T-helper 2 cell treated with Interferon-gamma antibody and Interleukin-4, amounts not matched to agents 100 ng/mL and 5 ng/mL, for 36 hours (primary cell): ENCODE data around the gene QRFP. TPM values are rescaled to one million over a fixed set of nuclear protein-coding genes. Genes with fewer than 3 reads are reported as not detected.

Source experiments
- intact Hi-C: fragments of 100-400 bp; cut with micrococcal nuclease; formaldehyde crosslinking; loops from one replicate; pipeline ENCODE4 v1.15.1; 2023
- total RNA-seq: library from RNA; stranded (reverse); gene quantifications from 2 replicates; pipeline ENCODE4 v1.2.3, GENCODE V29; 2022

QRFP gene
- total RNA-seq, 1 donor from 2014 or later: not detected

GRCh38 chr9:130891688-130892476, 4.7 kb downstream of the QRFP start:
- intact Hi-C loops: no loop called here

DNA sequence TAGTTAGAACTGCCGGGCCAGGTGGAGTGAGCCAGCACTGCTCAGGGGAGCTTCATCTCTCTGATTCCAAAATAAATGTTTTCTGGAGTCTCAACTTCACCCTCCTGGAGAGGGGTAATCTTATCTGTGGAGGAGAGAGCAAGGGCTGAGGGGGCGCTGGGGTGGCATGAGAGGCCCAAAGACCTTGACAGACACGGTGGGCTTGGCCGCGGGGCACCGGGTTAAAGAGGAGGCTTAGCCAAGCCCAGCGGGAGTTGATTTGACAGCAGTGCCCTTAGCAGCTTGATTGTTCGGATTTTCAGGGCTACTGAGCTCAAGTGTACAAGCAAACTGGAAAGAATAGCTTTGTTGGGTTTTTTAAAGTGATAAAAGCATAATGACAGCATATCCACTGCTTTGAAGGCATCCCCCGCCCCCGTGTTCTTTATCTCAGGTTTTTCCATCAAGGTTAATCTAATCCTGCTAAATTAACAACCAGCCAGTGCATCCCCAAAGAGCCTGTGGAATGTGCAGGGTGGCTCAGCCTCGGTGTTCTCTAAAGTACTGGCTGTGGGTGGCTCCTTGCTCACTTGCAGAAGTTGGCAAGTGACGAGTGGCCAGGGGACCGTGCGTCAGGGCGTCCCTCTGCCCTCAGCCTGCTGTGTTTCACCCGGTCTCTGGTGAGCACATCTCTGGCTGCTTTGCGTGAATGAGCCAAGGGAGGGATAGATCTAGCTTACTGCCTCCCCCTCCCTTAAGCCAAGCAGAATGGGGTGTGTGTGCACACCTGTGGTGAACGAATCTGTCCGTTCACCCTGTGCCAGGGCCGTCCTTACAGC, 5.5 kb downstream of the QRFP start:
- intact Hi-C loops: no loop called here

- intact Hi-C loops: no loop called here
Measured at GRCh38 chr9:130890124-130890523, 6.5 kb downstream of the QRFP start.

GRCh38 chr9:130888146-130888885, 8.3 kb downstream of the QRFP start:
- intact Hi-C loops: no loop called here

GRCh38 chr9:130887494-130888144, 9.0 kb downstream of the QRFP start:
- intact Hi-C loops: no loop called here

DNA sequence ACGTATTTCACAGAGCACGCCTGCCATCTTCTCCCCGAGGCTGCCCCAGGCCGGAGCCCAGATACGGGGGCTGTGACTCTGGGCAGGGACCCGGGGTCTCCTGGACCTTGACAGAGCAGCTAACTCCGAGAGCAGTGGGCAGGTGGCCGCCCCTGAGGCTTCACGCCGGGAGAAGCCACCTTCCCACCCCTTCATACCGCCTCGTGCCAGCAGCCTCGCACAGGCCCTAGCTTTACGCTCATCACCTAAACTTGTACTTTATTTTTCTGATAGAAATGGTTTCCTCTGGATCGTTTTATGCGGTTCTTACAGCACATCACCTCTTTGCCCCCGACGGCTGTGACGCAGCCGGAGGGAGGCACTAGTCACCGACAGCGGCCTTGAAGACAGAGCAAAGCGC, 9.6 kb downstream of the QRFP start:
- intact Hi-C loops: no loop called here

DNA sequence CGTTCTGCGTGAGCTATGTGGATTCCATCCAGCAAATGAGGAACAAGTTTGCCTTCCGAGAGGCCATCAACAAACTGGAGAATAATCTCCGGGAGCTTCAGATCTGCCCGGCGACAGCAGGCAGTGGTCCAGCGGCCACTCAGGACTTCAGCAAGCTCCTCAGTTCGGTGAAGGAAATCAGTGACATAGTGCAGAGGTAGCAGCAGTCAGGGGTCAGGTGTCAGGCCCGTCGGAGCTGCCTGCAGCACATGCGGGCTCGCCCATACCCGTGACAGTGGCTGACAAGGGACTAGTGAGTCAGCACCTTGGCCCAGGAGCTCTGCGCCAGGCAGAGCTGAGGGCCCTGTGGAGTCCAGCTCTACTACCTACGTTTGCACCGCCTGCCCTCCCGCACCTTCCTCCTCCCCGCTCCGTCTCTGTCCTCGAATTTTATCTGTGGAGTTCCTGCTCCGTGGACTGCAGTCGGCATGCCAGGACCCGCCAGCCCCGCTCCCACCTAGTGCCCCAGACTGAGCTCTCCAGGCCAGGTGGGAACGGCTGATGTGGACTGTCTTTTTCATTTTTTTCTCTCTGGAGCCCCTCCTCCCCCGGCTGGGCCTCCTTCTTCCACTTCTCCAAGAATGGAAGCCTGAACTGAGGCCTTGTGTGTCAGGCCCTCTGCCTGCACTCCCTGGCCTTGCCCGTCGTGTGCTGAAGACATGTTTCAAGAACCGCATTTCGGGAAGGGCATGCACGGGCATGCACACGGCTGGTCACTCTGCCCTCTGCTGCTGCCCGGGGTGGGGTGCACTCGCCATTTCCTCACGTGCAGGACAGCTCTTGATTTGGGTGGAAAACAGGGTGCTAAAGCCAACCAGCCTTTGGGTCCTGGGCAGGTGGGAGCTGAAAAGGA, 10.9 kb downstream of the QRFP start:
- intact Hi-C loops: no loop called here

- intact Hi-C loops: no loop called here
Measured at GRCh38 chr9:130884542-130885483, 11.8 kb downstream of the QRFP start.

DNA sequence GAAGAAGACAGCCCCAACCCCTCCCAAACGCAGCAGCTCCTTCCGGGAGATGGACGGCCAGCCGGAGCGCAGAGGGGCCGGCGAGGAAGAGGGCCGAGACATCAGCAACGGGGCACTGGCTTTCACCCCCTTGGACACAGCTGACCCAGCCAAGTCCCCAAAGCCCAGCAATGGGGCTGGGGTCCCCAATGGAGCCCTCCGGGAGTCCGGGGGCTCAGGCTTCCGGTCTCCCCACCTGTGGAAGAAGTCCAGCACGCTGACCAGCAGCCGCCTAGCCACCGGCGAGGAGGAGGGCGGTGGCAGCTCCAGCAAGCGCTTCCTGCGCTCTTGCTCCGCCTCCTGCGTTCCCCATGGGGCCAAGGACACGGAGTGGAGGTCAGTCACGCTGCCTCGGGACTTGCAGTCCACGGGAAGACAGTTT, 12.5 kb downstream of the QRFP start:
- intact Hi-C loops: no loop called here

- intact Hi-C loops: no loop called here
Measured at GRCh38 chr9:130883479-130883878, 13.1 kb downstream of the QRFP start.

DNA sequence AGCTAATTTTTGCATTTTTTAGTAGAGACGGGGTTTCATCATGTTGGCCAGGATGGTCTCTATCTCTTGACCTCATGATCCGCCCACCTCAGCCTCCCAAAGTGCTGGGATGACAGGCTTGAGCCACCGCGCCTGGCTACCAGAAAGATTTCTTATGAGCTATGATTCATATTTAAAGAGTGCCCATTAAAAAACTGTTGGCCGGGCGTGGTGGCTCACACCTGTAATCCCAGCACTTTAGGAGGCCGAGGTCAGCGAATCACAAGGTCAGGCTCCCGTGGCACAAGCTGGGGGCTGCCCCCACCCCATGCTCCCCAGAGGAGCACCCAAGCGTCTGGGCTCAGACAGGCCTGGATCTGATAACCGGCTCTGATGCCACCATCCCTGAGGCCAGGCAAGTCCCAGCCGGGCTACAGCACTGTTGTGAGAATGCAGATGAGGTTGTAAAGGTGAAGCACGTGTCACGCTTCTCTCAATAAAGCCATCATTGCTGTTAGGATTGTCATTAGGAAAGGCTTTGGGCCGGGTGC, 13.9 kb downstream of the QRFP start:
- intact Hi-C loops: no loop called here

- intact Hi-C loops: no loop called here
Measured at GRCh38 chr9:130881516-130881915, 15.1 kb downstream of the QRFP start.

DNA sequence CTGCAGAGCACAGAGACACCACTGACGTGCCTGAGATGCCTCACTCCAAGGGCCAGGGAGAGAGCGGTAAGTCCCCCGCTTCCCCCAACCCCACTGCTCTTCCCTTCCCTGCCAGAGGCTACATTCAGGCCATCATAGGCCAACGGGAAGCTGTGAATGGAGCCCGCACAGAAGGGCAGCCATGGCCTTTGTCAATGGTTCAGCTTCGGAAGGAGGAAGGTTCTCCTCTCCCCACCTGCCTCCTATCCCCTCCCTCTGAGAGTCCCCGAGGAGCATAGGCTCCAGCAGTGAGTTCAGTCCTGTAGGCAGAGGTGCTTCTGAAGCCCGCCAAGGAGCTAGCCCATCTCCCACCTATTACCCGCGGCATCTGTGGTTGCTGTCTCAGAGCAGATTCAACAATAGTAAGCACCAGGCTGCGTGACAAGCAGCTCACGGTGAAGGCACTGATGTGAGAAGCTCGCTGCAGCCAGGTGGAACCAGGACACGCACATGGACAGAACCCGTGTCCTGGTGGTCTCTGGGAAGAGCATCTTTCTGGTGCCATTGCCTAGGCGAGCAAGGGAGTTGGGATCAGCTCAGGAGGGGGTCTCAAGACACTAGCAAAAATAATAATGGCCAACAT, 15.9 kb downstream of the QRFP start:
- intact Hi-C loops: no loop called here

- intact Hi-C loops: no loop called here
Measured at GRCh38 chr9:130879863-130880411, 16.7 kb downstream of the QRFP start.

DNA sequence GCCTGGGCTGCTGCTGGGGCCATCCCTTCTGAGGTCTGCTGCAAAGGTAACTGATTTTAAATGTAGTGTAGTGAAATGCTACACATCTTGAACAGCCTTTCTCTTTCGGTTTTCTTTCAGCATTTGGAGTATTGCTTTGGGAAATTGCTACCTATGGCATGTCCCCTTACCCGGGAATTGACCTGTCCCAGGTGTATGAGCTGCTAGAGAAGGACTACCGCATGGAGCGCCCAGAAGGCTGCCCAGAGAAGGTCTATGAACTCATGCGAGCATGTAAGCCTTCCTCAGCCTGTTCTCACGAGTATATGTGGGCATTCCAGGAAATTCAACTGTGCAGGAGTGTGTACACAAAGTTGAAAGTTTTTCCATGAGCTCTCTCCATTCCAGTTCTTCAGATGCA, 18.3 kb downstream of the QRFP start:
- intact Hi-C loops: no loop called here

DNA sequence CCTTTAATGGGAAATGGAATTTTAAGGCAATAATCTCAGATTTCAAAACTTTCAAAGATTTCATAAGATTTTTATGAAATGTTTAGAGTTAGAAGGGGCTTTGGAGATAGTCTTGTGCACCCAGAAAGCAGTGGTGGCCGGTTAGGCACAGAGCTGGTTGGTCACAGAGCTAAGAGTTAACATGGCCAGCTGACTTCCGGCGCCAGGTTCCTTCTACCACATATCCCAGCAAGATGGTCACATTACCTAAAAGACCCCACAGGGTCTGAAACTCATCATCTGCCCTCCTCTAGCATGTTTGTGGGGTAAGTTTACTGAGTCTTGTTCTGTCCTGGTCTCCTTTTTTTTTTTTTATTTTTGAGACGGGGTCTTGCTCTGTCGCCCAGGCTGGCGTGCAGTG, 19.3 kb downstream of the QRFP start:
- intact Hi-C loops: no loop called here

GRCh38 chr9:130874783-130875182, 21.8 kb downstream of the QRFP start:
- intact Hi-C loops: no loop called here

DNA sequence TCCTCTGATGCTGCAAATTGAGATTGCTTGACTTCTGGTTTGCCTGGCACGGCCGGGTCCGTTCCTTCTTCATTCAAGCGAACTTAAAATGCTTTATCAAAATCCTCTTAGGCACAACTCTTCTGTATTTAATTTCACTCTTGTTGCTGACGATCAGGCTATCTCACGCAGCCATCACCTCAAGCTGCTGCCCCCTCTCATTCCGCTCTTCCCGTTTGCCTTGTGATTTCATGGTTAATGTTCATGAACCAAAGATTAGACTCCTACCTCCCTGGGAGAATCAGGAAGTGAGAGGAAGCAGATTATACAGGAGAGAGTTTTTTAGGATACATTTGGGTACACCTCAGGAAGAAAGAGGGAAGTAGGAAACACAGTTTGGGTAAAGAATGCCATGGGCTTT, 22.6 kb downstream of the QRFP start:
- intact Hi-C loops: no loop called here
